HEK293 (cell line): ENCODE measurements around the gene C7orf57.
"Not testable (repeated sequence)": the region's sequence is repeated elsewhere in the genome, so short reads cannot be mapped to it uniquely, and the experiment has no call there.

Source experiments
- CTCF ChIA-PET: fragments of 350-600 bp; formaldehyde crosslinking; extraction: SDS; loops from one replicate; lab custom pipeline; 2021; ENCODE audit warnings: antibody characterized with exemption; lab: Yijun Ruan, JAX
- POLR2A ChIA-PET: fragments of 300-600 bp; formaldehyde crosslinking; extraction: SDS; loops from one replicate; lab custom pipeline; 2020; ENCODE audit warnings: antibody characterized with exemption, inconsistent platforms; lab: Yijun Ruan, JAX
- H3K27ac ChIP-seq: fragments of 200-500 bp; sonication (Bioruptor generic); 2 replicates; pipeline ENCODE4 v1.5.1; 2014; ENCODE audit warnings: low read depth, low read length, control low read depth, inconsistent platforms; ENCODE audit errors: extremely low read depth
- H3K36me3 ChIP-seq, 2 experiments: fragments of 200-500 bp in 1 of 2; sonication (Bioruptor generic) in 1 of 2; 1 replicate in 1 of 2; 2 replicates in 1 of 2; pipeline ENCODE4 v1.5.1; 2014 to 2017; ENCODE audit warnings: inconsistent platforms in 2 of 2, low read length in 2 of 2; ENCODE audit not compliant: control insufficient read depth in 2 of 2, insufficient read depth in 1 of 2
- H3K4me1 ChIP-seq: fragments of 200-500 bp; sonication (Bioruptor generic); 2 replicates; pipeline ENCODE4 v1.5.1; 2014; ENCODE audit warnings: mild to moderate bottlenecking, low read length, inconsistent platforms; ENCODE audit not compliant: control insufficient read depth, insufficient read depth
- H3K4me3 ChIP-seq: 2 replicates; pipeline ENCODE4 v1.5.1; 2011; ENCODE audit warnings: low read depth, mild to moderate bottlenecking, control low read depth, low read length, moderate library complexity
- H3K9me3 ChIP-seq: fragments of 200-500 bp; sonication (Bioruptor generic); 2 replicates; pipeline ENCODE4 v1.5.1; 2014; ENCODE audit warnings: low read depth, low read length, inconsistent platforms; ENCODE audit not compliant: control insufficient read depth, insufficient read depth
- SP2 ChIP-seq: fragments of 450-650 bp; formaldehyde crosslinking; IDR thresholded peaks from 2 replicates; pipeline ENCODE4 v1.5.1; 2016; ENCODE audit warnings: missing biosample characterization, missing genetic modification characterization
- ZNF221 ChIP-seq: fragments of 450-650 bp; formaldehyde crosslinking; IDR thresholded peaks from 2 replicates; pipeline ENCODE4 v1.5.1; 2017; ENCODE audit warnings: missing biosample characterization, missing genetic modification characterization, borderline replicate concordance
- ZNF24 ChIP-seq: fragments of 450-650 bp; formaldehyde crosslinking; IDR thresholded peaks from 2 replicates; pipeline ENCODE4 v1.5.1; 2016; ENCODE audit warnings: missing biosample characterization, missing genetic modification characterization
- ZNF473 ChIP-seq: fragments of 450-650 bp; formaldehyde crosslinking; IDR thresholded peaks from 2 replicates; pipeline ENCODE4 v1.5.1; 2017; ENCODE audit warnings: missing biosample characterization, missing genetic modification characterization
- ZNF548 ChIP-seq: fragments of 450-650 bp; formaldehyde crosslinking; IDR thresholded peaks from 2 replicates; pipeline ENCODE4 v1.5.1; 2016; ENCODE audit warnings: missing biosample characterization, missing genetic modification characterization
- ZNF610 ChIP-seq: fragments of 450-650 bp; formaldehyde crosslinking; IDR thresholded peaks from 2 replicates; pipeline ENCODE4 v1.5.1; 2016; ENCODE audit warnings: missing biosample characterization, missing genetic modification characterization, borderline replicate concordance
- TF ChIP-seq, protein P1 (sequence below): fragments of 450-650 bp; formaldehyde crosslinking; IDR thresholded peaks from 2 replicates; pipeline ENCODE4 v1.5.1; 2016; ENCODE audit warnings: missing biosample characterization, missing genetic modification characterization
- TF ChIP-seq, protein P2 (sequence below): fragments of 450-650 bp; formaldehyde crosslinking; IDR thresholded peaks from 2 replicates; pipeline ENCODE4 v1.5.1; 2016; ENCODE audit warnings: missing biosample characterization, missing genetic modification characterization
- TF ChIP-seq, protein P3 (sequence below): fragments of 450-650 bp; formaldehyde crosslinking; IDR thresholded peaks from 2 replicates; pipeline ENCODE4 v1.5.1; 2016; ENCODE audit warnings: missing biosample characterization, missing genetic modification characterization
- TF ChIP-seq, protein P4 (sequence below): fragments of 450-650 bp; formaldehyde crosslinking; IDR thresholded peaks from 2 replicates; pipeline ENCODE4 v1.5.1; 2016; ENCODE audit warnings: missing biosample characterization, missing genetic modification characterization, borderline replicate concordance

C7orf57 gene

DNA sequence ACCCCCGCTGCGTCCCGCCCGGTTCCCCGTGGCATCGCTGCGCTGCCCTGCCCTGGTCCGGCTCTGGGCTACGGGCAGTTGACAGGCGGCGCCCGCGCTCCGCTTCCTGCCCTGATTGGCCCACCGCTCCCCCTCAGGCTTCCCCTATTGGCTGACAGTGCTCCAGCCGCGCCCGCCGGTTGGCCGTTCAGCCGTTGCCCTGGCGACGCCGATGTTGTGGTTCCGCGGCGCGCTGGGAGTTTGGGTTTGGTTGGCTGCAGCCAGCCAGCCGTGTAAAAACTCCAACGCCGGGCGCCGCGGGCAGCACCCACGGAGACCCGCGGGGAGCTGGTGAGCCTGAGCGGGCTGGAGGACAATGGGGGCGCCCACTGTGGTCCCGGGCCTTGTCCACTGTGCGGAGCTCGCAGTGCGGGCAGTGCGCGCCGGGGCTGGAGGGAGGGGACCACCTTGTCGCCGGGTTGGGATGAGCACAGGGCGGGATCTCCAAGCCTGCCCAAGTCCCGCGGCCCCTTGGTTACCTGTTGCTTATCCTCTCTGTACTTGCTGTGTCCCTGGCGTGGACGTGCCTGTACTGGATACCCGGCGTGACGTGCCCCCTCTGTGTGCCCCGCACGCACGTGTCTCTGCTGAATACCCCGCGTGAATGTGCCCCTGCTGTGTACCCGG, at the start of gene C7orf57 (continued):
- TF ChIP-seq, protein P1, sequence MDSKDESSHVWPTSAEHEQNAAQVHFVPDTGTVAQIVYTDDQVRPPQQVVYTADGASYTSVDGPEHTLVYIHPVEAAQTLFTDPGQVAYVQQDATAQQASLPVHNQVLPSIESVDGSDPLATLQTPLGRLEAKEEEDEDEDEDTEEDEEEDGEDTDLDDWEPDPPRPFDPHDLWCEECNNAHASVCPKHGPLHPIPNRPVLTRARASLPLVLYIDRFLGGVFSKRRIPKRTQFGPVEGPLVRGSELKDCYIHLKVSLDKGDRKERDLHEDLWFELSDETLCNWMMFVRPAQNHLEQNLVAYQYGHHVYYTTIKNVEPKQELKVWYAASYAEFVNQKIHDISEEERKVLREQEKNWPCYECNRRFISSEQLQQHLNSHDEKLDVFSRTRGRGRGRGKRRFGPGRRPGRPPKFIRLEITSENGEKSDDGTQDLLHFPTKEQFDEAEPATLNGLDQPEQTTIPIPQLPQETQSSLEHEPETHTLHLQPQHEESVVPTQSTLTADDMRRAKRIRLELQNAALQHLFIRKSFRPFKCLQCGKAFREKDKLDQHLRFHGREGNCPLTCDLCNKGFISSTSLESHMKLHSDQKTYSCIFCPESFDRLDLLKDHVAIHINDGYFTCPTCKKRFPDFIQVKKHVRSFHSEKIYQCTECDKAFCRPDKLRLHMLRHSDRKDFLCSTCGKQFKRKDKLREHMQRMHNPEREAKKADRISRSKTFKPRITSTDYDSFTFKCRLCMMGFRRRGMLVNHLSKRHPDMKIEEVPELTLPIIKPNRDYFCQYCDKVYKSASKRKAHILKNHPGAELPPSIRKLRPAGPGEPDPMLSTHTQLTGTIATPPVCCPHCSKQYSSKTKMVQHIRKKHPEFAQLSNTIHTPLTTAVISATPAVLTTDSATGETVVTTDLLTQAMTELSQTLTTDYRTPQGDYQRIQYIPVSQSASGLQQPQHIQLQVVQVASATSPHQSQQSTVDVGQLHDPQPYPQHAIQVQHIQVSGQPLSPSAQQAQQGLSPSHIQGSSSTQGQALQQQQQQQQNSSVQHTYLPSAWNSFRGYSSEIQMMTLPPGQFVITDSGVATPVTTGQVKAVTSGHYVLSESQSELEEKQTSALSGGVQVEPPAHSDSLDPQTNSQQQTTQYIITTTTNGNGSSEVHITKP (tag by site-specific recombination): peak; percentile 51; the same call in 1 of the 2 replicates
- TF ChIP-seq SP2 (tag by site-specific recombination) (peak; percentile 91), ZNF473 (tag by site-specific recombination) (no peak), ZNF24 (tag by site-specific recombination) (no peak), ZNF610 (tag by site-specific recombination) (no peak), ZNF548 (tag by site-specific recombination) (no peak)
- TF ChIP-seq, protein P2, sequence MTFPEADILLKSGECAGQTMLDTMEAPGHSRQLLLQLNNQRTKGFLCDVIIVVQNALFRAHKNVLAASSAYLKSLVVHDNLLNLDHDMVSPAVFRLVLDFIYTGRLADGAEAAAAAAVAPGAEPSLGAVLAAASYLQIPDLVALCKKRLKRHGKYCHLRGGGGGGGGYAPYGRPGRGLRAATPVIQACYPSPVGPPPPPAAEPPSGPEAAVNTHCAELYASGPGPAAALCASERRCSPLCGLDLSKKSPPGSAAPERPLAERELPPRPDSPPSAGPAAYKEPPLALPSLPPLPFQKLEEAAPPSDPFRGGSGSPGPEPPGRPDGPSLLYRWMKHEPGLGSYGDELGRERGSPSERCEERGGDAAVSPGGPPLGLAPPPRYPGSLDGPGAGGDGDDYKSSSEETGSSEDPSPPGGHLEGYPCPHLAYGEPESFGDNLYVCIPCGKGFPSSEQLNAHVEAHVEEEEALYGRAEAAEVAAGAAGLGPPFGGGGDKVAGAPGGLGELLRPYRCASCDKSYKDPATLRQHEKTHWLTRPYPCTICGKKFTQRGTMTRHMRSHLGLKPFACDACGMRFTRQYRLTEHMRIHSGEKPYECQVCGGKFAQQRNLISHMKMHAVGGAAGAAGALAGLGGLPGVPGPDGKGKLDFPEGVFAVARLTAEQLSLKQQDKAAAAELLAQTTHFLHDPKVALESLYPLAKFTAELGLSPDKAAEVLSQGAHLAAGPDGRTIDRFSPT (tag by site-specific recombination): peak; percentile 43; the same call in 1 of the 2 replicates
- TF ChIP-seq, protein P3, sequence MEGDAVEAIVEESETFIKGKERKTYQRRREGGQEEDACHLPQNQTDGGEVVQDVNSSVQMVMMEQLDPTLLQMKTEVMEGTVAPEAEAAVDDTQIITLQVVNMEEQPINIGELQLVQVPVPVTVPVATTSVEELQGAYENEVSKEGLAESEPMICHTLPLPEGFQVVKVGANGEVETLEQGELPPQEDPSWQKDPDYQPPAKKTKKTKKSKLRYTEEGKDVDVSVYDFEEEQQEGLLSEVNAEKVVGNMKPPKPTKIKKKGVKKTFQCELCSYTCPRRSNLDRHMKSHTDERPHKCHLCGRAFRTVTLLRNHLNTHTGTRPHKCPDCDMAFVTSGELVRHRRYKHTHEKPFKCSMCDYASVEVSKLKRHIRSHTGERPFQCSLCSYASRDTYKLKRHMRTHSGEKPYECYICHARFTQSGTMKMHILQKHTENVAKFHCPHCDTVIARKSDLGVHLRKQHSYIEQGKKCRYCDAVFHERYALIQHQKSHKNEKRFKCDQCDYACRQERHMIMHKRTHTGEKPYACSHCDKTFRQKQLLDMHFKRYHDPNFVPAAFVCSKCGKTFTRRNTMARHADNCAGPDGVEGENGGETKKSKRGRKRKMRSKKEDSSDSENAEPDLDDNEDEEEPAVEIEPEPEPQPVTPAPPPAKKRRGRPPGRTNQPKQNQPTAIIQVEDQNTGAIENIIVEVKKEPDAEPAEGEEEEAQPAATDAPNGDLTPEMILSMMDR: 0 out of 2 replicates have a peak, but pooled peaks have one; percentile 12
- TF ChIP-seq, protein P4, sequence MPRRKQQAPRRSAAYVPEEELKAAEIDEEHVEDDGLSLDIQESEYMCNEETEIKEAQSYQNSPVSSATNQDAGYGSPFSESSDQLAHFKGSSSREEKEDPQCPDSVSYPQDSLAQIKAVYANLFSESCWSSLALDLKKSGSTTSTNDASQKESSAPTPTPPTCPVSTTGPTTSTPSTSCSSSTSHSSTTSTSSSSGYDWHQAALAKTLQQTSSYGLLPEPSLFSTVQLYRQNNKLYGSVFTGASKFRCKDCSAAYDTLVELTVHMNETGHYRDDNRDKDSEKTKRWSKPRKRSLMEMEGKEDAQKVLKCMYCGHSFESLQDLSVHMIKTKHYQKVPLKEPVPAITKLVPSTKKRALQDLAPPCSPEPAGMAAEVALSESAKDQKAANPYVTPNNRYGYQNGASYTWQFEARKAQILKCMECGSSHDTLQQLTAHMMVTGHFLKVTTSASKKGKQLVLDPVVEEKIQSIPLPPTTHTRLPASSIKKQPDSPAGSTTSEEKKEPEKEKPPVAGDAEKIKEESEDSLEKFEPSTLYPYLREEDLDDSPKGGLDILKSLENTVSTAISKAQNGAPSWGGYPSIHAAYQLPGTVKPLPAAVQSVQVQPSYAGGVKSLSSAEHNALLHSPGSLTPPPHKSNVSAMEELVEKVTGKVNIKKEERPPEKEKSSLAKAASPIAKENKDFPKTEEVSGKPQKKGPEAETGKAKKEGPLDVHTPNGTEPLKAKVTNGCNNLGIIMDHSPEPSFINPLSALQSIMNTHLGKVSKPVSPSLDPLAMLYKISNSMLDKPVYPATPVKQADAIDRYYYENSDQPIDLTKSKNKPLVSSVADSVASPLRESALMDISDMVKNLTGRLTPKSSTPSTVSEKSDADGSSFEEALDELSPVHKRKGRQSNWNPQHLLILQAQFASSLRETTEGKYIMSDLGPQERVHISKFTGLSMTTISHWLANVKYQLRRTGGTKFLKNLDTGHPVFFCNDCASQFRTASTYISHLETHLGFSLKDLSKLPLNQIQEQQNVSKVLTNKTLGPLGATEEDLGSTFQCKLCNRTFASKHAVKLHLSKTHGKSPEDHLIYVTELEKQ (tag by site-specific recombination): no peak
- TF ChIP-seq, all 188 proteins: peak for 13

DNA sequence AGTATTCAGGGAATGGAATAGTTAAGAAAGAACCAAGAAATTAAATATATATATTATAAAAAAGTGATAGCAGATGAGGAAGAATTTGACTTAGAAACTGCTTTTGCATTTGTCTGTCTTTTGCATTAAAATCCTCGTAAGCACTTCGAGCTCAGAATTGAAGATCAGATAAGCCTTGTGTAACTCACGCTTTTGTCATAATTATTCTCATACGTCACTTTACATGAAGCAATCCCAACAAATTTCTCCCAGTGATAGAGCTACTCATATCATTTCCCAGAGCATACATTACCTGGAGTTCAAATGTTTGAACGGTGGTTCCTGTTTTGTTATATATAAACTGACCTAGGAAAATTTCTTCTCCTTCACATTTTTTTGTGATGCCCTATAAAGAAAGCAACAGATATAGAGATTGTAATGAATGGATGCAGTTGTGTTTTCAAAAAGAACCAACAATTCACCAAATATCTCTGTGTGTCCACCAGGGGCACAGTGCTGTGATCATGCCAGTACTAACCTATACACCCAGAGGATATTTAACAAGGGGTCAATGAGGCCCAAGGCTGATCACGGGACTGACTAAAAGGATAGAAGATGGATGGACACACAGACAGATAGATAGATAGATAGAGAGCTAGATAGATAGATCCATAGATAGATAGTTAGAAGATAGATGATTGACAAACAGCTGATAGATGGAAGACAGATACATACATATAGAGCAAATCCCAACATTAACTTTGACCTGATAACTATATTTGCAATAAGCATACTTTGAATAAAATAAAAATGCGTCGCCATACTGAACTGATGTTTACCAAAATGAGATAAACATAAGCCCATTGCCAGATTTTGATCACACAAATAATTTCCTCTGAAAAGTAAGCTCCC, 46.6 kb upstream of the C7orf57 start:
- ChIA-PET CTCF (interaction anchor here (0.5 to 2.7 kb wide), 14 partner anchors 10 to 166 kb away, joined by 3 to 17 read pairs (median 4); no protein-coding TSS in a partner anchor), POLR2A (interaction anchor here (1.0 kb wide), 1 partner anchor 100 kb away, joined by 5 read pairs; the partner anchor contains the start of gene UPP1)
- Histone ChIP-seq H3K9me3 (no peaks in the 10 kb centered on the region), H3K27ac (no peak overlapping the region), H3K4me1 (no peaks in the 10 kb centered on the region), H3K4me3 (no peak overlapping the region), H3K36me3 (no peaks in the 10 kb centered on the region)
- no peak for TF ChIP-seq ZNF221 (tag by site-specific recombination)
- TF ChIP-seq, protein P3: 0 out of 2 replicates have a peak, but pooled peaks have one; percentile 29

DNA sequence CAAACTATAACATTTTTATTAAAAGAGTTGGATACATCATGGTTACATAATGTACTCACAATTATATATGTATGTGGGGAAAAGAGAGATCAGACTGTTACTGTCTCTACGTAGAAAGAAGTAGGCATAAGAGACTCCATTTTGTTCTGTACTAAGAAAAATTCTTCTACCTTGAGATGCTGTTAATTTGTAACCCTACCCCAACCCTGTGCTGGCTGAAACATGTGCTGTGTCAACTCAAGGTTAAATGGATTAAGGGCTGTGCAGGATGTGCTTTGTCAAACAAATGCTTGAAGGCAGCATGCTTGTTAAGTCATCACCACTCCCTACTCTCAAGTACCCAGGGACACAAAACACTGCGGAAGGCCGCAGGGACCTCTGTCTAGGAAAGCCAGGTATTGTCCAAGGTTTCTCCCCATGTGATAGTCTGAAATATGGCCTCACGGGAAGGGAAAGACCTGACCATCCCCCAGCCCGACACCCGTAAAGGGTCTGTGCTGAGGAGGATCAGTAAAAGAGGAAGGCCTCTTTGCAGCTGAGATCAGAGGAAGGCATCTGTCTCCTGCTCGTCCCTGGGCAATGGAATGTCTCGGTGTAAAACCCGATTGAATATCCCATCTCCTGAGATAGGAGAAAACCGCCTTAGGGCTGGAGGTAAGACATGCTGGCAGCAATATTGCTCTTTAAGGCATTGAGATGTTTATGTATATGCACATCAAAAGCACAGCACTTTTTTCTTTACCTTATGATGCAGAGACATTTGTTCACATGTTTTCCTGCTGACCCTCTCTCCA, 45.5 kb upstream of the C7orf57 start:
- H3K27ac ChIP-seq, H3K4me1 ChIP-seq, H3K4me3 ChIP-seq, H3K36me3 ChIP-seq, H3K9me3 ChIP-seq: not testable (repeated sequence)
- POLR2A ChIA-PET: interaction anchor here (1.3 kb wide), 1 partner anchor 103 kb away, joined by 3 read pairs; no protein-coding TSS in a partner anchor
- CTCF ChIA-PET: interaction anchor here (0.9 to 4.9 kb wide), 6 partner anchors 12 to 120 kb away, joined by 4 to 88 read pairs (median 6); no protein-coding TSS in a partner anchor
